Ammon's horn (tissue), 1 donor: ENCODE measurements around the gene TMEM50A.
A peak's percentile ranks its signal among the peaks of the same experiment; 100 is the strongest.
"Not testable (repeated sequence)": the region's sequence is repeated elsewhere in the genome, so short reads cannot be mapped to it uniquely, and the experiment has no call there.

Source experiments
- DNase-seq: peaks from one replicate; pipeline ENCODE4 v3.0.0-alpha.2; 2016; ENCODE audit warnings: low spot score

The TMEM50A gene

GRCh38 chr1:25338188-25338981, at the start of gene TMEM50A:
TMEM50A (plus strand) TSS chr1:25338334; CDS start chr1:25340487, 2,153 bp downstream.
- peak; percentile 87 for DNase-seq

DNA sequence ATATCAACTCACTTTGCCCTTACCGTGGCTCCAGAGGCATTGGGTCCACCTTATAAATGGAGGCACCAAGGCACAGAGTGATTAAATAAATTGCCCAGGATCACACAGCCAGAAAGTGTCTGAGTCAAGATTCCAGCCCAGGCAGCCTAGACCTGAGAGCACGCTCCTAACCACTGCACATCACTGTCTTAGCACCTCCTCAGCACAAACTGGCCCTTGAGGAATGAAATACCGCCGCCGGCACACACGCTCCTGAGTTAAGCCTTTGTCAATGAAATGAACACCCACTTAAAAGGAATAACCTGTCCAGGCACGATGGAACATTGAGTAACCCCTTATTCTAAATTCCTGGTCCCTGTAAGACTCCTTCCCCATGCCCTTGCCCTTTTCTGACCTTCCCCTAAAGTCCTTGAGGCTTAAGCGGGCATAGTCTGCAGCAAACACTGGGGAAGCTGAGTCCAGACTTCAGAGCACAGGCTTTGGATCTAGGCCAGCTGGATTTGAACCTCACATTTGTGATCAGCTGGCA, 49.5 kb upstream of the TMEM50A start:
- DNase-seq = not testable (repeated sequence)

- not testable (repeated sequence) for DNase-seq
Measured at GRCh38 chr1:25290043-25290442, 48.1 kb upstream of the TMEM50A start.

- DNase-seq = not testable (repeated sequence)
Measured at GRCh38 chr1:25293426-25293825, 44.7 kb upstream of the TMEM50A start.

DNA sequence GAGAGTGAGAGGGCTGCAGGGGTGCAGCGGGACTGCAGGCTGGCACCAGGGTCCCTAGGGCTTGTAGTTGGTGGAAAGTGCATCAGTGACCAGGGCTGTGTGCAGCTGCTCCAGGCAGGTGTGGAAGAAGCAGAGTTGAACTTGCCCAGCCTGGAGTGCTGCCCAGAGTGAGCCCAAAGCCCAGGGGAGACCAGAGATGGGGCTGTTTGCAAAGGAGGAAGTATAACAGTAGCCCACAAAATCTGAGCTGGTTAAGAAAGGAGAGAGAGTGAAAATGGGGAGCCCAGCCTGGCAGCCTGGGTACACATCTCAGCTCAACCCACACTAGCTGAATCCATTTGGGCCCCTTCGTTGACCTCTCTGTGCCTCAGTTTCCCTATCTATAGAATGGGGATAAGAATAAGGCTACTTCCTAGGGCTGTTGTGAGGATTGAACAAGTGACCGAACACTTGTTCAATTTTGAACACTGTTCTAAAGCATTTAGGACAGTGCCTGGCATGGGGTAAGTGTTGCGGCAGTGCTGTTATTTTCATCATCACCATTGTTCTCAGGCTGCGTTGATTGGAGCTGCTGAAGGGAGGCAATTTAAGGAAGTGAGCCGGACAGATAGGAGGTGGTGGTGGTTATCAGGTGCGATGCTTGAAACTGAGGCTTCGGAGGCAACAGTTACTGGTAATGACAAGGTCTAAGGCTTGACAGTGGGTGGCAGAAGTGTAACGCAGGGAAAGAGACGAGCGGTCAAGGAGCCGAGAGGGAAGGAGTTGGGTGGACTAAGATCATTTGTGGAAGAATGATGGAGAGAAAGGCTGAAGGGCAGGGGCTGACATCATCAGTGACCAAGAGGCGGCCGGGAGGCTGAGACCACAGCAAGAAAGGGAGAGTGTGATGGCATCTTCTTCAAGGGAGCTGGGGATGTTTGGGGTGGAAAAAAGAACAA, 43.0 kb upstream of the TMEM50A start:
- DNase-seq = not testable (repeated sequence)

GRCh38 chr1:25296501-25296900, 41.6 kb upstream of the TMEM50A start:
- DNase-seq = not testable (repeated sequence)

GRCh38 chr1:25300729-25301128, 37.4 kb upstream of the TMEM50A start:
- DNase-seq = not testable (repeated sequence)

DNA sequence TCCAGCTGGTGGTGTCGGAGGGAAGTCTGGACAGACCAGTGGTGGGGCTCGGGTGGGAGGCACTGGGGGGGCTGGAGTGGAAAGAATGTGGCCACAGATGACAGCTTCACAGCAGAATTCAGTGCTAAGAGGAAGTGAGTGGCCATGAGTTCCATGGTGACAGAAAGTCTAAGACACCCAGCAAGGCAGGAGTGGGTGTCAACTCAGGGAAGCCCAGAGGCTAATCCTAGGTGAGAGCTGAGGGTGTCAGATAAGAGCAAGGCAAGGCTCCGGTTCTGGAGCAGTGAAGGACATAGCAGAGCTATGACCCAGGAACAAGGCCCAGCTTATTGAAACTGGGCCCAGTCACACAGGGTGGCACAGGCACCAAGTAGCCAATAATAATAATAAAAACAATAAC, 35.8 kb upstream of the TMEM50A start:
- not testable (repeated sequence) for DNase-seq

- not testable (repeated sequence) for DNase-seq
Measured at GRCh38 chr1:25304936-25305335, 33.2 kb upstream of the TMEM50A start.

GRCh38 chr1:25308168-25308567, 30.0 kb upstream of the TMEM50A start:
- DNase-seq = not testable (repeated sequence)

DNA sequence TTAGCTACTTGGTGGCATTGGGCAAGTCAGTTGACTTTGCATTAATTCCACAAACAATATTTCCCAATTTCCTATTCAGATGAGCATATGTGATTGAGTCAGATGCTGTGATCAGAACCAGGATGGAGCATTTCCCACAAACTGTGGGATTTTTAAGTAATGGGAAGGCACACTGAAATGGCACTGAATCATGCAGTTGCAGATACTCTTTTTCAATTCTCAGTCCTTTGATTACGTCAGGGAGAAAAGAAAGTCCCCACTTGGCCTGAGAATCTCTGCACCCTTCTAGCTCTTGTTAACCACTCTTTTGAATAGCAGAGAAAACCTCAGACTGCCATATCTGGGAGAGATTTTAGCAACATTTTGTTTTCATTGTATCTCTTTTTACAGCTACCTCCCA, 29.0 kb upstream of the TMEM50A start:
- peak; percentile 2 for DNase-seq

- not testable (repeated sequence) for DNase-seq
Measured at GRCh38 chr1:25309486-25309885, 28.6 kb upstream of the TMEM50A start.

DNA sequence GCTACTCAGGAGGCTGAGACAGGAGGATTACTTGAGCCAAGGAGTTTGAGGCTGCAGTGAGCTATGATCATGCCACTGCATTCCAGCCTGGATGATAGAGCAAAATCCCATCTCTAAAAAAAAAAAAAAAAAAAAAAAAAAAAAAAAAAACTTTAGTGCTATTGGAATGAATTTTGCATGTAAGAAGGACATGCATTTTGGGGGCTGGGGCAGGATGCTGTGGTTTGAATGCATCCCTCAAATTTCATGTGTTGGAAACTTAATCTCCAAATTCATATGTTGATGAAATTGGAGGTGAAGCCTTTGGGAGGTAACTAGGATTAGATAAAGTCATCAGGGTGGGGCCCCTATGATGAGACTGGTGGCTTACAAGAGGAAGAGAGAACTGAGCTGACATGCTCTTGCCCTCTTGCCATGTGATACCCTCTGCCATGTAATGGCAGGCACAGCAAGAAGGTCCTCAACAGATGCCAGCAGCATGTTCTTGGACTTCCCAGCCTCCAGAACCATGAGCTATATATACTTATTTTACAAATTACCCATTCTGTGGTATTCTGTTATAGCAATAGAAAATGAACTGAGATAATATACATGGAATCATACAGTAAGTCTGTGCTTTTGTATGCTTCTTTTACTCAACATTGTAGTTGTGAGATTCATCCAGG, 25.2 kb upstream of the TMEM50A start:
- DNase-seq = not testable (repeated sequence)

DNA sequence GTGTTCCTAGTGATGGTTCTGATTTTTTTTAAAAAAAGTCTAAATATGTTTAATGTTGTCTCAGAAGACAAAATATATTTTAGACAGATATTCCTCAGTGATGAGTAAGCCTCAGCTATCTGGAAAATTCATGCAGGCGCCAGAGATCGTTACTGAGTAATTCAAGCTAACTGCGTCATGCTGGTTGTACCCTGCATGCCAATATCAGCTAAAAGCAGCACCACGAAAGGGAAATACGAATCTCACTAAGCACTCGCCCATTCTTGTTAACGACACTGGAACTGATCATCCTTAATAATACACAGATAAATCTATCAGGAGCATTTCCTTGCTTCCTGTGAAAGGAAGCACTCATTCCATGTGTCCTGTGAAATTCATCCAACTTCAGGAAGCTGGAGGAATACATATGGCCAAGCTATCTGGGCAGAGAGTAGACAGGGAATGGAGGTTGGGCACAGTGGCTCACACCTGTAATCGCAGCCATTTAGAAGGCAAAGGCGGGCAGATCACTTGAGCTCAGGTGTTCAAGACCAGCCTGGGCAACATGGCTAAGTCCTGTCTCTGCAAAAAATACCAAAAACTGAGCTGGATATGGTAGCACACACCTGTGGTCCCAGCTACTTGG, 17.7 kb upstream of the TMEM50A start:
- peak; percentile 3 for DNase-seq

DNA sequence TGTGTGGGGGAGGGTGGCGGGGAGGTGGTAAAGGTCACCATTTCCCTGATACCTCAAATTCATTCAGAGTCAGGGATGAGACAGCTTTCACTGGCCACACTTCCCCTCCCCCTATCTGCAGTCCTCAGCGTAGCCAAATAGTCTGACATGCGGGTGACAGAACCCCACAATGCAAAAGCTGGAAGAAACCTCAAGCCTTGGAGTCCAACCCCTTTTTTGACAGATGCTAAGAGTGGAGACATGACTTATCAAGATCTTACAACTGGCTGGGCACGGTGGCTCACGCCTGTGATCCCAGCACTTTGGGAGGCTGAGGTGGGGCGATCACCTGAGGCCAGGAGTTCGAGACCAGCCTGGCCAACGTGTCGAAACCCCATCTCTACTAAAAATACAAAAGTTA, 16.0 kb upstream of the TMEM50A start:
- DNase-seq = not testable (repeated sequence)

- not testable (repeated sequence) for DNase-seq
Measured at GRCh38 chr1:25324407-25324806, 13.7 kb upstream of the TMEM50A start.

- not testable (repeated sequence) for DNase-seq
Measured at GRCh38 chr1:25327864-25328790, 10.0 kb upstream of the TMEM50A start.

DNA sequence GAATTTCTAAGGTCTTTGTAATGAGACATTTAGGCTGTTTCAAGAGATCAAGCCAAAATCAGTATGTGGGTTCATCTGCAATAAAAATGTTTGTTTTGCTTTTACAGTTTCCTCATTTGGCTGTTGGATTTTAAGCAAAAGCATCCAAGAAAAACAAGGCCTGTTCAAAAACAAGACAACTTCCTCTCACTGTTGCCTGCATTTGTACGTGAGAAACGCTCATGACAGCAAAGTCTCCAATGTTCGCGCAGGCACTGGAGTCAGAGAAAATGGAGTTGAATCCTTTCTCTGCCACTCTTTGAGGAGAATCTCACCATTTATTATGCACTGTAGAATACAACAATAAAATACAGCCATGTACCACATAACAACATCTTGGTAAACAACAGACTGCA, 9.3 kb upstream of the TMEM50A start:
- not testable (repeated sequence) for DNase-seq

GRCh38 chr1:25329336-25329735, 8.8 kb upstream of the TMEM50A start:
- DNase-seq = not testable (repeated sequence)

GRCh38 chr1:25329950-25330349, 8.2 kb upstream of the TMEM50A start:
- DNase-seq = not testable (repeated sequence)
